CD4-positive, alpha-beta T cell treated with Interleukin-15 for 1 hour (primary cell): Measurements from ENCODE around the gene HYCC2.
"Not testable (repeated sequence)": the region's sequence is repeated elsewhere in the genome, so short reads cannot be mapped to it uniquely, and the experiment has no call there.

Experiments used
- DNase-seq: peaks from one replicate; pipeline ENCODE4 v3.0.0-alpha.2; 2020

The HYCC2 gene

DNA sequence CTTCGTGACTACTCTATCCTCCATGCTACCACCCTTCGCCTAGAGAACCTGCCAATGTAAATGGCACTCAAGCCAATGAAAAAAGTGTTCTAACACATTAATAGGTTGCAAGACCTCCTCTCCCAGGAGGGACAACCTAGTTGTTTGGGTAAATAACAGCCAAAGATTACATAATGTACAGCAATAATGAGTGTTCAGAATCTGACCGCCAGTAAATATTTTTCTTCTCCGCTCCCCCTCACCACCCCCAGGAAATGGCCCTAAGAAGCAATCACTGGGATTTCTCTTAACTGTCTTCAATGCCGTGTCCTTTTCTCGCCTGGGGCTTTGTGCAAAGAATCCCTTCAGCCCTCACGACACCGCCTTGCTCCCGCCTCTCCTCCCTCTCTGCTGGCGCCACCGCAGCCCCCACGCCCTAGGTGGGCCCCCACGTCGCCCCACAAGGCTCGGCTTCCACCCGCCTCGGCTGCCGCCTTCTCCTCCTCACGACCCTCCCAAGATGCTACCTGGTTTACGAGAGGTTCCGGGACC lies 458 bp downstream of the HYCC2 start:
- DNase-seq: no peak

DNA sequence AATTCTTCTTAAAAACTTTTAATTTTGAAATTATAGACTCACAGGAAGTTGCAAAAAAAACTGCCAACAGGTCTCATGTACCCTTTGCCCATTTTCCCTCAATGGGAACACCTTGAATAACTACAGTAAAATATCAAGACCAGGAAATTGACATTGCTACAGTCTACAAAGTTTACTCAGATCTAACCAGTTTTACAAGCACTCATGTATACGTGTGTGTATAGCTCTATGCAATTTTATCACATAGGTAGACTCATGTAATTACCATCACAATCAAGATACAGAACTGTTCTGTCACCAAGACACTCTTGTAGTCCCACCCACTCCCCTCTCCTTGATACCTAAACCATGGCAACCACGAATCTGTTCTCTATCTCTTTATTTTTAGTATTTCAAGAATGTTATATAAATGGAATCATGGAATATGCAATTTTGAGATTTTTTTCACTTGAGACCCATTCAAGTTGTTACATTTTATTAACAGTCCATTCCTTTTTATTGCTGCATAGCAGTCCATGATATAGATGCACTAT lies 6.6 kb downstream of the HYCC2 start:
- no peak for DNase-seq

DNA sequence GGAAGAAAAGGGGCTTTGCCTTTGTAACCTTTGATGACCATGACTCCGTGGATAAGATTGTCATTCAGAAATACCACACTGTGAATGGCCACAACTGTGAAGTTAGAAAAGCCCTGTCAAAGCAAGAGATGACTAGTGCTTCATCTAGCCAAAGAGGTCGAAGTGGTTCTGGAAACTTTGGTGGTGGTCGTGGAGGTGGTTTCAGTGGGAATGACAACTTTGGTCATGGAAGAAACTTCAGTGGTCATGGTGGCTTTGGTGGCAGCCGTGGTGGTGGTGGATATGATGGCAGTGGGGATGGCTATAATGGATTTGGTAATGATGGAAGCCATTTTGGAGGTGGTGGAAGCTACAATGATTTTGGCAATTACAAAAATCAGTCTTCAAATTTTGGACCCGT lies 8.0 kb downstream of the HYCC2 start:
- DNase-seq: not testable (repeated sequence)

DNA sequence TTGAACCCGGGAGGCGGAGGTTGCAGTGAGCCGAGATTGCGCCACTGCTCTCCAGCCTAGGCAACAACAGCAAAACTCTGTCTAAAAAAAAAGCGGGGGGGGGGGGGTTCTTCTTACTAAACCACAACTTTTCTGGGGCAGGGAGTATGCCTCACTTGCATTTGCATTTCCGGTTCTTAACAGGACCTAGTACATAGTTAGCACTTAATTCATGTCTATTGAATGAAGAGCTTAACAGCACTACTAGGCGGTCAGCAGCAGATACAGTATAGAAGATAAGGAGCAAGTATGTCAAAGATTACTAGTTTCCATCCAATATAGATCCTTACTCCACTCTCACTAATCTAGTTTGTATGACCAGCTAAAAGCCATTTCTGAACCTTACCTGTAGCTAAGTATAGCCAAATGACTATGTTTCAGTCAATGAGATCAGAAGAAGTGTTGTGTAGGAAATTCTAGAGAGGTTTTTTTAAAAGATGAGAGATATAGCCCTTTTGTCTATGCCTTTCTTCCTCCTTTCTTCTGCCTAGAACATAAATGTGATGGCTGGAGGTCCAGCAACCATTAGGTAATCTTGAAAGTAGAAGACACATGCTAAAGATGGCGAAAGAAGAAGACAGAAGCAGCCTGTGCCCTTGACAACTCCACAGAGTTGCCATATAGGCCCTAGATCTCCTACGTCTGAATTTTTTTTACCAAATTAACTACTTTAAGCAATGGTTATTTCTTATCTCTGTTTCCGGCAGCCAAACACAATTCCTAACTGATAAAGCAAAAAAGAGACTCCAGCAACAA lies 11.3 kb downstream of the HYCC2 start:
- DNase-seq: no peak

DNA sequence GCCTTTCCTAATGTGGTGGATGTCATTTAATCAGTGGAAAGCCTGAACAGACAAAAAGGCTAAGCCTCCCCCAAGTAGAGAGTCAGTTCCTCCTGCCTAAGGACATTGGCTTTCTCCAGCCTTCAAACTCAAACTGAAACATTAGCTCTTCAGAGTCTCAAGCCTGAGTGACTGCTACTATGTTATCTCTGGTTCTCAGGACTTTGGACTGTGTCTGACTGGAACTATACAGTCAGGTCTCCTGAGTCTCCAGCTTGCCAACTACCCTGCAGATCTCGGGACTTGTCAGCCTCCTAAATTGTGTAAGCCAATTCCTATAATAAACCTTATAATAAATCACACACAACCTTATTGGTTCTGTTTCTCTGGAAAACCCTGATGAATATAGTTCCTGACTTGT lies 12.6 kb downstream of the HYCC2 start:
- no peak for DNase-seq

DNA sequence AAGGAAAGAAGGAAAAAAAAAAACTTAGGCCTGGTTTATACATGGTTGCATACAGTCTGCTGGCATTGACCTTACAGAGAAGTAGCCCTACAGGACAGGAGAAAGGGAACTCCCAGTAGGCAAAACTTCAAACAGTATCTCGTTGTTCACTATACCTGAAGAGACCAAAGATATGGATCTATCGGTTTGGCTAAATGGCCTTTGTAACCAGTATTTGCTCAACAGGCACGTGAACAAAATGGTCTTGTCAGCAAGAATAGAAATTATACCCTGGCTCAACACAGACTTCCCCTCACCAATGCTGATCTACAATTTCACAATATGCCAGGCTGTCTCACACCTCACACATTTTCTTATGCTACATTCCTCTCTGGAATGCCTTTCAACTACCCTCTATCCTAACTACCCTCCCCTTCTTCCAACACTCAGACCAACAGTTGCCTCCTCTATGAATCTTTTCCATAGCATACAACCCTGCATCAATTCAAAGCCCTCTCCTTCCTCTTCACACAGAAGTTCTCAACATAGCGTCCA lies 13.7 kb downstream of the HYCC2 start:
- no peak for DNase-seq

DNA sequence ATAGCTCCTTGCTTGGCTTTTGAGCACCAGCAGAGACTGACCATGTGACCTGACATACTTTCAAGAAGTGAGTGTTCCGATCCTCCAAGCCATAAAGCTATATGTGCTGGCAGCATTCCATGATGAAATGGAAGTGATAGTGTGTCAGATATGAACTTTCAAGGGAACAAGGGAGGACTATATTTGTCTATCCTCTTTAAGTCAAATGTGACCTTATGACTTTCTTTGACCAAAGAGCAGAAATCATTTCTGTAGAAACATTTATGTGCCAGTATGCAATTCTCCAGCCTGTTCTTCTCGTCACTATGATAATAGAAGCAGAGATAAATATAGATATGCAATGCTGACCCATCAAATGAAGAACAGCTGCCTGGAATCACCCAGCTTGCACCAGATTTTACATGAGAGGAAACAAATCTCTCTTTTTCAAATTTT lies 14.4 kb downstream of the HYCC2 start:
- no peak for DNase-seq

DNA sequence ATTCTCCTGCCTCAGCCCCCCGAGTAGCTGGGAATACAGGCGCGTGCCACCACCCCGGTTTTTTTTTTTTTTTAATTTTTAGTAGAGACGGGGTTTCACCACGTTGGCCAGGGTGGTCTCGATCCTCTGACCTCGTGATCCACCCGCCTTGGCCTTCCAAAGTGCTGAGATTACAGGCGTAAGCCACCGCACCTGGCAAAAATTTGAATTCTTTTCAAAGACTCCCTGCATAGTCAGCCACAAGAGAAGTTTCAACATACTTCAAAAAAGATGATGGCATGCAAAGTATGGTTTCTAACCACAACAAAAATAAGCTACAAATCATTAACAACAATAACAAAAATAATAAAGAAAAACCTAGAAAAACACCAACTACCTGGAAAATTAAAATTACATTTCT lies 22.0 kb downstream of the HYCC2 start:
- no peak for DNase-seq

DNA sequence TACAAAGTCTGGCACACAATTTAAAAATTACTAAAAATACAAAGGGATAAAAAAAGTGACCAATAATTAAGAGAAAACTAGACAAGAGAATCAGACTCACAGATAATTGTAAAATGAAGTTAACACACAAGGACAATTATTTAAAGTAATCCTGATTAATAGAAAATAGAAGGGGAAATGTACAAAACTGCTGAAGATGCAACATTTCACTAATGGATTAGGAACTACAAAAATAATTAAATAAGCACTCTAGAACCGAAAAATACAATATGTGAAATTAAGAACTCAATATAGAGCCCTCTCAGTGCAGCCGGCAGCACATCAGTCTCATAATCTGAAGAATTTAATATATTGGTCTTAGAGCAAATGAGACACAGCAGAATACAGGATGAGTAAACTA lies 24.6 kb downstream of the HYCC2 start:
- DNase-seq: no peak

DNA sequence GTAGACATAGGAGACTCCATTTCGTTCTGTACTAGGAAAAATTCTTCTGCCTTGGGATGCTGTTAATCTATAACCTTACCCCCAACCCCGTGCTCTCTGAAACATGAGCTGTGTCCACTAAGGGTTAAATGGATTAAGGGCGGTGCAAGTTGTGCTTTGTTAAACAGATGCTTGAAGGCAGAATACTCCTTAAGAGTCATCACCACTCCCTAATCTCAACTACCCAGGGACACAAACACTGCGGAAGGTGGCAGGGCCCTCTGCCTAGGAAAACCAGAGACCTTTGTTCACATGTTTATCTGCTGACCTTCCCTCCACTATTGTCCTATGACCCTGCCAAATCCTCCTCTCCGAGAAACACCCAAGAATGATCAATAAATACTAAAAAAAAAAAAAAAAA lies 28.4 kb downstream of the HYCC2 start:
- DNase-seq: not testable (repeated sequence)

DNA sequence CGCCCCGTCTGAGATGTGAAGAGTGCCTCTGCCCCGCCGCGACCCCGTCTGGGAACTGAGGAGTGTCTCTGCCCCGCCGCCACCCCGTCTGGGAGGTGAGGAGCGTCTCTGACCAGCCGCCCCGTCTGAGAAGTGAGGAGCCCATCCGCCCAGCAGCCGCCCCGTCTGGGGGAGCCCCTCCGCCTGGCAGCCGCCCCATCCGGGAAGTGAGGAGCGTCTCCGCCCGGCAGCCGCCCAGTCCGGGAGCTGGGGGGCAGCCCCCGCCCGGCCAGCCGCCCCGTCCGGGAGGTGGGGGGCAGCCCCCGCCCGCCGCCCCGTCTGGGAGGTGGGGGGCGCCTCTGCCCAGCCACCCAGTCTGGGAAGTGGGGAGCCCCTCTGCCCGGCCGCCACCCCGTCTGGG lies 29.0 kb downstream of the HYCC2 start:
- not testable (repeated sequence) for DNase-seq

DNA sequence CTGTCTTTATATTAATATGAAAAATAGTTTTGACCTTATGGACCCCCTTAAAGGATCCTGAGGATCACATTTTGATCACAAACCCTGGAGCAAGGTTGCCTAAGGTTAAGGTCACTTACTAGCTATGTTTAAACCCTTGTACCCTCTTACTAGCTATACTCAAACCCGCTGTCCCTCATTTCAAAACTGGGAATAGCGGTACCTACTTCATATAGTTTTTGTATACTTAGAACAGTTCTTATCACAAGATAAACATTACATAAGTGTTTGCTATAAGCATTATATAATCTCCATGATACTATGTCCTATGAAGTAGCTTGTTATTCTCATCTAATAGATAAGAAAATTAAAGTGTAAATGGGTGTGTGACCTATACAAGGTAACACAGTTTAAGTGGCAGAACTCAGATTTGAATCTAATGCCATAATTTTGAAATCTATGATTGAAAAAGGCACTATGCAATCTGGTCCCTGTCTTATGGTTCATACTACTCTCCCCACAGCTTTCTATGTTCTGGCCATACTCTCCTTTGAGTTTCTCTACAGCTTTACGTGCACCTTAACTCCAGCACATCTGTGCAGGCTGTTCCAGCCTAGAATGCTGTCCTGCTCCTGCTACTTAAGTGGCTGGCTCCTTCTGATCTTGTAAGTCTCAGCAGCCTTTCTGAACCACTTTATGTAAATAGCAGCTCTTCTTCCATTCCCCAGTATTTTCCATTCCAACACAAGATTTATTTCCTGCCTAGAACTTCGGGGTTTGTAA lies 30.4 kb downstream of the HYCC2 start:
- no peak for DNase-seq

DNA sequence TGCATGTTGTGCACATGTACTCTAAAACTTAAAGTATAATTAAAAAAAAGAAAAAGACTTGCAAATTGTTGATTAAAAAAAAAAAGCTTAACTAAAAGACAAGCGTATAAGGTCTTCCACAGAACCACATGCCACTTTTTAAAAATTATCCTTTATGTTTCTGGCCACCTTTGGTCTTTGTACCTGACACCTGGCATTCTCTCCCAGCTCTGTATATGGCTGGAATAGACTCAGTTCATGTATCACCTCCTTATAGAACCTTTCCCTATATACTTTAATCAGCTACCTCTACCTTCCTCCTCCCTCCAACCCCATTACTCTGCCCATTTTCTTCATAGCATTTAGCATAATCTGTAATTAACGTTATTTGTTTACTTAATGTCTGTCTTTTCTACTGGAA lies 32.6 kb downstream of the HYCC2 start:
- DNase-seq: no peak

DNA sequence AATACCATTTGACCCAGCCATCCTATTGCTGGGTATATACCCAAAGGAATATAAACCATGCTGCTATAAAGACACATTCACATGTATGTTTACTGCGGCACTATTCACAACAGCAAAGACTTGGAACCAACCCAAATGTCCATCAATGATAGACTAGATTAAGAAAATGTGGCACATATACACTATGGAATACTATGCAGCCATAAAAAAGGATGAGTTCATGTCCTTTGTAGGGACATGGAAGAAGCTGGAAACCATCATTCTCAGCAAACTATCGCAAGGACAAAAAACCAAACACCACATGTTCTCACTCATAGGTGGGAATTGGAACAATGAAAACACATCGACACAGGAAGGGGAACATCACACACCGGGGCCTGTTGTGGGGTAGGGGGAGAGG lies 33.1 kb downstream of the HYCC2 start:
- DNase-seq: not testable (repeated sequence)

DNA sequence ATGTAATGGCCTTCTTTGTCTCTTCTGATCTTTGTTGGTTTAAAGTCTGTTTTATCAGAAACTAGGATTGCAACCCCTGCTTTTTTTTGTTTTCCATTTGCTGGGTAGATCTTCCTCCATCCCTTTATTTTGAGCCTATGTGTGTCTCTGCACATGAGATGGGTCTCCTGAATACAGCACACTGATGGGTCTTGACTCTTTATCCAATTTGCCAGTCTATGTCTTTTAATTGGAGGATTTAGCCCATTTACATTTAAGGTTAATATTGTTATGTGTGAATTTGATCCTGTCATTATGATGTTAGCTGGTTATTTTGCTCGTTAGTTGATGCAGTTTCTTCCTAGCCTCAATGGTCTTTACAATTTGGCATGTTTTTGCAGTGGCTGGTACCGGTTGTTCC lies 37.1 kb downstream of the HYCC2 start:
- not testable (repeated sequence) for DNase-seq

DNA sequence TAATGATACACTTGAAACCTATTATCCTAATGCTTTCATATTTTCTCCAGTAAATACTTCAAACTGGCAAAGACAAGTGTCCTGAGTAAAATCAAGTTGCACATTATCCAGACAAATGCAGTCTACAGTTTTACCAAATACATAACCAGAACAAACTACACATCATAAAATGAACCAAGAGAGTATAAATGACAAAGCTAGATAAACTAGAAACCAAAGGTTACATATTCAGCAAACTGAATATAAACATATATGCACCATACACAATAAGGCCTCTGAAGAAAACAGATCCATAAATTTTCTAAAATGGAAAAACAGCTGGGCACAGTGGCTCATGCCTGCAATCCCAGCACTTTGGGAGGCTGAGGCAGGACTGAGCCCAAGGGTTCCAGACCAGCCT lies 47.0 kb downstream of the HYCC2 start:
- no peak for DNase-seq

DNA sequence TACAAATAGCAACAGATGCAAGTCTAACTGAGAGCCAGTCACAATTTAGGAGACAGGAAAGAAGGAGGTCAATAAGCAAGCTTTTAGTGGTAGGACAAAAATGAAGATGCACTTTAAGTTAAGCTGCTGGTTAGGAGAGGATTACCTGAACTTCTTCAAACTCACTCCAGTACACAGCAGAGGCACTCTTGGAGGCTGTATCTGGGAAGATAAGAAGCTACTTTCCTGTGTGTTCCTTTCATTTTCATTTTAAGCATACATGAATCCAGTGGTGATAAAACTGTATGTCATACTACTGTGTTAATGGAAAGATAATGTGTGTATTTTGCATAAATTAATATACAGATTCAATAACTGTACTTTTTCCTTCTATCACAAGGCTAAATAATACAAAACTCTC lies 49.6 kb downstream of the HYCC2 start:
- DNase-seq: no peak
